Frontal cortex (tissue), 4 donors: ENCODE data around the gene KRT8. TPM values are rescaled to one million over a fixed set of nuclear protein-coding genes. Genes with fewer than 3 reads are reported as not detected.
"Not testable (repeated sequence)": the region's sequence is repeated elsewhere in the genome, so short reads cannot be mapped to it uniquely, and the experiment has no call there.

Experiments used
- DNase-seq, 2 donors: peaks; one replicate each; pipeline ENCODE4 v3.0.0; 2012; ENCODE audit warnings: low spot score in 2 of 2
- FAIRE-seq: peaks from 2 replicates; lab custom pipeline; 2012; peaks lifted over from hg19 to GRCh38; lab: Jason Lieb, UNC
- total RNA-seq: library from RNA; depleted of rRNA; stranded (reverse); fragments of >200 nt; gene quantifications from one replicate; pipeline ENCODE4 v1.2.3, GENCODE V29; 2014
- donor health status: control.
- donor health status: control.
- donor health status: control.

Gene KRT8
- total RNA-seq, 1 donor from 2014 or later = not detected

DNA sequence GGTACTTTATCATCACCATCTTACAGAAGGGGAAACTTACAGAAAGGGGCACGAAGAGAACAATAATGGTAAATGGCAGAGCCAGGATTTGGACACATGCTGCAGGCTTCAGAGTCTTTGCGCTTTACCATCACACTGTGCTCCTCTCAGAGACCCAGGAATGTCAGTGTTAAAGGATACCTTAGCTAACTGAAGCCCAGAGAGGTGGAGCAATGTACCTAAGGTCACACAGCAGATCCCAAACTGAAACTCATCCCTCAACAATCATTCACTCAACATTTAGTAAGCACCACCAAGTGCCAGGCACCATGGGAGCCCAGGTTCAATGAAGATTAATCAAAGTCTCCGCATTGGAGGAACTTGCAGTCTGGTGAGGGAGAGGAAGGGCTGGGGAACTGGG is 48.1 kb downstream of the KRT8 start:
- DNase-seq (no peak), FAIRE-seq (no peak)

DNA sequence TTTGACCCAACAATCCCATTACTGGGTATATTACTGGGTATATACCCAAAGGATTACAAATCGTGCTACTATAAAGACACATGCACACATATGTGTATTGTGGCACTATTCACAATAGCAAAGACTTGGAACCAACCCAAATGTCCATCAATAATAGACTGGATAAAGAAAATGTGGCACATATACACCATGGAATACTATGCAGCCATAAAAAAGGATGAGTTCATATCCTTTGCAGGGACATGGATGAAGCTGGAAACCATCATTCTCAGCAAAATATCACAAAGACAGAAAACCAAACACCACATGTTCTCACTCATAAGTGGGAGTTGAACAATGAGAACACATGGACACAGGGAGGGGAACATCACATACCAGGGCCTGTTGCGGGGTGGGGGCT is 48.8 kb downstream of the KRT8 start:
- not testable (repeated sequence) for DNase-seq, FAIRE-seq

DNA sequence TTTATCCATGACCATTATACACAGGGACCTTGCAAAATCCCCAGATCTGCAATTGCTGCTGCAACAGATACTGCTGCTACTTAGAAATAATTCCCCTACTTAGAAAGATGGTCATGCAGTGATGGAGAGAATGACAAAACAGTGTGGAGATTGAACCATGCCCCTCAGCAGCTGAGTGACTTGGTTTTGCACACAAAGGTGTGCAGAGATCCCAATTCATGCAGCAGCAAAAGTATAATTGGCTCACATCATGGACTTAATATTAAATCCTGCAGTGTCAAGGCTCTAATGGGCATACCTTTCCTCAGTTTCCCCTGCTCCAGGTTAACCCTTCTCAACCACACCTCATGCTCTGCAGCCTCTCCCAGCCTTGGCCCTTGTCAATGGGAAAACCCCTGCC is 53.1 kb downstream of the KRT8 start:
- DNase-seq (no peak), FAIRE-seq (no peak)

DNA sequence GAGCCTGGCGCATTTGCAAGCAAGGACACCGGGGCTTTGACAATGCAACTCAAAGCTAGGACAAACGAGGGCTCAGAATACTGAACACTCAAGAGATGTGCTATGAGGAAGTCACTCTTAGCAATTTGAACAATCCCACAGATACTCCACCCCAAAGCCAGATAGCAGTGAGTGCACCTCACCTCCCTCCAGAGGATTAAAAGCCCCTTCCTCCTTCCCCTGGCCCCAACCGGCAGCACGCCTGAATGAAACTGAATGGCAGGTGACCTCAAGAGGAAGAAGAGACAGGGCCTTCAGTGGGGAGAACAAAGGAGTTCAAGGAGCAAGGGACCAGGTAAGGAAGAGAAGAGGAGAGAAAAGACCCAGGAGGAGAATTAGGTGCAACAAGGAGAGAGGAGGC is 54.2 kb downstream of the KRT8 start:
- no peak for DNase-seq
- no peak for FAIRE-seq

DNA sequence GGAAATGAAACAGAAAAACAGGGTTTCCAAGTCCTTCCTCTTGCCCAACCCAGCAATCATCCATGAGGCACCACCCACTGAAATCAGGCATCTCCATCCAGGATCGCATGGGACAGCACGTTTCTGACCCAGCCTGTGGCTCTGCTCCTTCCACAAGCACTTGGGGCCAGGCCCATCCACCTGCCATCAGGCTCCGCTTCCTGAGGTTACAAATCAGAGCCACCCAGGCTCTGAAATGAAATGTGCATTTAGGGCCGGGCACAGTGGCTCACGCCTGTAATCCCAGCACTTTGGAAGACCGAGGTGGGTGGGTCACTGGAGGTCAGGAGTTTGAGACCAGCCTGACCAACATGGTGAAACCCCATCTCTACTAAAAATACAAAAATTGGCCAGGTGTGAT is 55.4 kb downstream of the KRT8 start:
- DNase-seq (no peak), FAIRE-seq (no peak)

DNA sequence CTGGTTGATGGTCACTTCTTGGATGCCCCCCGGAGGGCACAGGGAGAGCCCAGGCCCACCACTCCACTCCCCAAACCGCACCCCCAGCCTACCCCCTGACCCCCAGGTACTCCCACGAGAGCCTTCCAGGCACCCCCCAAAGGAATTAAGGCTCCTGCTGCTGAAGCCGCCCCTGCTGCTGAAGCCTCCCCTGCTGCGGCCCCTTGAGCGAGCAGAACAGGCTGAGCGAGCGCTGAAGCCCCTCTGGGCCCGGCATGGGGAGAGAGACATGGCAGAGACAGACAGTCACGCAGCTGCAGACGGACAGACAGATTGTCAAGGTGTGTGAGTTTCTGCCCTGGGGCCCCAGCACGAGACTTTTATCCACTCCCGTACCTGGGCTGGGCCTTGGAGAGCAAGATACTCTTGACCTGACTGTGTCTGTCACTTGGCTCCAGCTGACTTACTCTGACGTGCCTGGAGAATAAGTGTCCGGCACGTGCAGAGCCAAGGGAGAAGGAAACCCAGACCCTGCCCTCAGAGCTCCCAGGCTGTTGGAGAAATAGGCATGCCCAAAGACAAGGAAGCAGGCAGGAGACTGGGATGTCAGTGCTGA is 56.1 kb downstream of the KRT8 start, which contains the start of gene KRT78:
TSS of gene KRT78 (minus strand) at position 334 of the 595 bp plus-strand sequence. CDS start at position 270, 64 bp downstream.
- FAIRE-seq (no peak), DNase-seq (no peak)

DNA sequence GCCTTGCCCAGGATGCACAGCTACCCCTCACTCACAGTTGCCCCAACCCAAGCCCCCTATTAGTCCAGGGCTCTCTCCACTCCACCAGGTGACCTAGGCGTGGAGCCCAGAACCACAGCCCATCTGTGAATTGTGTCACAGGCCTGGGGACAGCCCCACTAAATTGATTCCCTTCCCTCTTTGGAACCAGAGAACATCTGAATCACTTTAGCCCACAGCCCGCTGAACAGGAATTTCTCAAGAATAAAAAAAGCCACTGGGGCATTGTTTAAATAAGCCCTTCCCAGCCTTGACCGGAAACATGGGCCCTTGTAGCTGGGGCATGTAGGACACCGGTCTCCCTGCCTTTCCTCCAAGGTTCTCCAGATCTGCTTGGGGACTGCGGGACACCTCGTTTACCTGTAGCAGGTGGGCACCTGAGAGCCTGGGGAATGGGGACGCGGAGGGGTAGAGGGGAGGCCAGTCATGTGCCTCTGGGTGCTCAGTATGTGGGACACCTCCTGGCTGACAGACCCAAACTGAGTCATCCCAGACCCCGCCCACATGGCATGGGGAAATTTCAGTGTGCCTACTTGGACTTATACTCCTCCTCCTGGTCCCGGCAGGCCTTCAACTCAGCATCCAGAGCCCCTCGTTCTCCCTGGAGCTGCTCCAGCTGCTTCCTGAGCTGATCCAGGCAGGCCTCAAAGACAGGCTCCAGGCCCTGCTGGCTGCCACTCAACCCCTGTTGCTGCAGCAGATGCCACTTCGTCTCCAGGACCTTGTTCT is 57.4 kb downstream of the KRT8 start:
- DNase-seq = no peak
- no peak for FAIRE-seq

Other genes with a start within 250 kb of the KRT8 start
- gene KRT1, start 224.7 kb downstream of the KRT8 start, total RNA-seq = 0.82 TPM
- not detected for gene KRT77, start 201.6 kb downstream of the KRT8 start, total RNA-seq
- not detected for gene KRT76, start 127.7 kb downstream of the KRT8 start, total RNA-seq
- gene KRT3, start 109.0 kb downstream of the KRT8 start, total RNA-seq = not detected
- gene KRT4, start 91.0 kb downstream of the KRT8 start, total RNA-seq = not detected
- gene KRT79, start 70.8 kb downstream of the KRT8 start, total RNA-seq = not detected
- gene KRT78, start 56.1 kb downstream of the KRT8 start, total RNA-seq = not detected
- 2.4 TPM for gene KRT18, start 44.0 kb upstream of the KRT8 start, total RNA-seq
- 1,330 TPM for gene EIF4B, start 101.4 kb upstream of the KRT8 start, total RNA-seq
- 11.4 TPM for gene TNS2, start 145.0 kb upstream of the KRT8 start, total RNA-seq
- 22.4 TPM for gene SPRYD3, start 174.3 kb upstream of the KRT8 start, total RNA-seq
- 9.0 TPM for gene IGFBP6, start 192.6 kb upstream of the KRT8 start, total RNA-seq
- gene SOAT2, start 198.4 kb upstream of the KRT8 start, total RNA-seq = under 0.01 TPM